ENCODE data around the gene MED22.

DNA sequence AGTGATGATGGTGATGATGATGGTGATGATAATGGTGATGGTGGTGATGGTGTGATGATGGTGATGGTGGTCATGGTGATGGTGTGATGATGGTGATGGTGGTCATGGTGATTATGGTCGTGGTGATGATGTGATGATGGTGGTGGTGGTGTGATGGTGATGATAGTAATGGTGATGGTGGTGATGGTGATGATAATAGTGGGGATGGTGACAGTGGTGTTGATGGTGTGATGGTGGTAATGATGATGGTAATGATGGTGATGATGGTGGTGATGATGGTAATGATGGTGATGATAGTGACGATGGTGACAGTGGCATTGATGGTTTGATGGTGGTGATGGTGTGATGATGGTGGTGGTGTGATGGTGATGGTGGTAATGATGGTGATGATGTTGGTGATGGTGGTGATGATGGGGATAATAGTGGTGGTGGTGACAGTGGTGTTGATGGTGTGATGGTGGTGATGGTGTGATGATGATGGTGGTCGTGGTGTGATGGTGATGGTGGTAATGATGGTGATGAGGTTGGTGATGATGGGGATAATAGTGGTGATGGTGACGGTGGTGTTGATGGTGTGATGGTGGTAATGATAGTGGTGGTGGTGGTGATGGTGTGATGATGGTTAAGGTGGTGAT, 34.7 kb upstream of the MED22 start:
- TF ChIP-seq REST (IDR thresholded peaks at IDR 0.05; ENCODE audit: insufficient read depth in 1 of 2, low read depth in 2 of 2, low read length in 2 of 2), result no peak
- no peak for TF ChIP-seq POLR2AphosphoS5 (IDR thresholded peaks at IDR 0.05; ENCODE audit: low read depth, low read length)

Measured in PFSK-1 (cell line).